LNCaP clone FGC (cell line): ENCODE measurements around the gene COL25A1.

Source experiments
- DNase-seq: peaks from one replicate; pipeline ENCODE4 v3.0.0-alpha.2; 2011; ENCODE audit warnings: low read depth
- H3K4me3 ChIP-seq: 2 replicates; pipeline ENCODE4 v1.5.1; 2011; ENCODE audit warnings: mild to moderate bottlenecking, low read depth, low read length, control low read depth
- CTCF ChIP-seq: IDR thresholded peaks from 2 replicates; pipeline ENCODE4 v1.5.1; 2012; ENCODE audit warnings: mild to moderate bottlenecking; ENCODE audit not compliant: control insufficient read depth, insufficient read depth; ENCODE audit errors: extremely low read depth

The COL25A1 gene

GRCh38 chr4:108931926-108932325, 370.5 kb downstream of the COL25A1 start:
- H3K4me3 ChIP-seq = no peak overlapping the region
- no peak for TF ChIP-seq CTCF

GRCh38 chr4:108930186-108930585, 372.3 kb downstream of the COL25A1 start:
- H3K4me3 ChIP-seq = no peak overlapping the region
- no peak for DNase-seq
- TF ChIP-seq CTCF = no peak

More at GRCh38 chr4:108931926-108932325, 370.5 kb downstream of the COL25A1 start:
- no peak for DNase-seq

- TF ChIP-seq CTCF = no peak
- no peak overlapping the region for H3K4me3 ChIP-seq
- DNase-seq = no peak
Observed at GRCh38 chr4:108926781-108927180, 375.7 kb downstream of the COL25A1 start.

GRCh38 chr4:108926061-108926460, 376.4 kb downstream of the COL25A1 start:
- TF ChIP-seq CTCF = no peak
- H3K4me3 ChIP-seq = no peak overlapping the region
- no peak for DNase-seq

GRCh38 chr4:108922191-108922590, 380.3 kb downstream of the COL25A1 start:
- DNase-seq = no peak
- no peak for TF ChIP-seq CTCF
- H3K4me3 ChIP-seq = no peak overlapping the region

- TF ChIP-seq CTCF = no peak
- H3K4me3 ChIP-seq = no peak overlapping the region
- no peak for DNase-seq
Observed at GRCh38 chr4:108920395-108921087, 381.9 kb downstream of the COL25A1 start.
